H1 (cell line): Measurements from ENCODE around the gene FRMD4A. TPM values are rescaled to one million over a fixed set of nuclear protein-coding genes. Genes with fewer than 3 reads are reported as not detected.

Source experiments
- CTCF ChIA-PET: fragments of 300-600 bp; sonication (Branson Sonifier 250); formaldehyde crosslinking; loops from one replicate; lab custom pipeline; 2021; ENCODE audit not compliant: partially characterized antibody; lab: Charles Lee
- POLR2A ChIA-PET: fragments of 300-600 bp; sonication (Branson Sonifier 250); formaldehyde crosslinking; loops from one replicate; lab custom pipeline; 2021; ENCODE audit warnings: inconsistent platforms; ENCODE audit not compliant: partially characterized antibody; lab: Charles Lee
- DNase-seq, 2 experiments: peaks; one replicate each; pipeline versions ENCODE4 v3.0.0 to v3.0.0-alpha.2; 2010 to 2022; ENCODE audit warnings: low spot score in 2 of 2, low read depth in 1 of 2, mixed read lengths in 1 of 2
- FAIRE-seq: peaks from 2 replicates; lab custom pipeline; 2011; peaks lifted over from hg19 to GRCh38; lab: Jason Lieb, UNC
- H2AFZ ChIP-seq: 2 replicates; pipeline ENCODE4 v1.8.1; 2012; ENCODE audit warnings: low read length, inconsistent platforms
- H2AK5ac ChIP-seq: 2 replicates; pipeline ENCODE4 v1.6.1; 2013; ENCODE audit warnings: low read depth, low read length
- H2BK120ac ChIP-seq: replicated peaks from 2 replicates; pipeline ENCODE3; 2013; ENCODE audit warnings: low read depth, low read length, inconsistent platforms
- H2BK12ac ChIP-seq: 2 replicates; pipeline ENCODE4 v1.6.1; 2013; ENCODE audit warnings: low read depth, low read length
- H2BK15ac ChIP-seq: 2 replicates; pipeline ENCODE4 v1.6.1; 2013; ENCODE audit warnings: low read length
- H2BK20ac ChIP-seq: 2 replicates; pipeline ENCODE4 v1.6.1; 2013; ENCODE audit warnings: low read length
- H2BK5ac ChIP-seq: 2 replicates; pipeline ENCODE4 v1.6.1; 2013; ENCODE audit warnings: low read depth, low read length
- H3K14ac ChIP-seq: 2 replicates; pipeline ENCODE4 v1.6.1; 2013; ENCODE audit warnings: inconsistent platforms; ENCODE audit not compliant: insufficient read length
- H3K18ac ChIP-seq: 2 replicates; pipeline ENCODE4 v1.6.1; 2013; ENCODE audit warnings: low read length; ENCODE audit errors: extremely low read depth
- H3K23ac ChIP-seq: 2 replicates; pipeline ENCODE4 v1.6.1; 2013; ENCODE audit warnings: inconsistent platforms; ENCODE audit not compliant: insufficient read length
- H3K23me2 ChIP-seq: 2 replicates; pipeline ENCODE4 v1.6.1; 2013; ENCODE audit warnings: low read depth, low read length
- H3K27ac ChIP-seq: 2 replicates; pipeline ENCODE4 v1.6.1; 2011; ENCODE audit warnings: low read depth, low read length, inconsistent platforms
- H3K27me3 ChIP-seq, 4 experiments: replicated peaks in 1 of 4; 1 replicate in 1 of 4; 2 replicates in 3 of 4; pipeline versions ENCODE4 v1.6.1 to v1.8.1; 2011 to 2013; ENCODE audit warnings: low read length in 3 of 4, mild to moderate bottlenecking in 3 of 4, inconsistent platforms in 2 of 4, mixed read lengths in 2 of 4, moderate library complexity in 1 of 4; ENCODE audit not compliant: control insufficient read depth in 3 of 4, insufficient read depth in 3 of 4; ENCODE audit errors: extremely low read depth in 1 of 4
- H3K36me3 ChIP-seq, 4 experiments: 2 replicates each; pipeline versions ENCODE4 v1.6.1 to v1.8.1; 2011 to 2013; ENCODE audit warnings: mild to moderate bottlenecking in 4 of 4, low read length in 3 of 4, moderate library complexity in 2 of 4, control low read depth in 1 of 4, inconsistent platforms in 1 of 4; ENCODE audit not compliant: insufficient read depth in 4 of 4, control insufficient read depth in 2 of 4
- H3K4ac ChIP-seq: replicated peaks from 2 replicates; pipeline ENCODE3; 2013; ENCODE audit warnings: low read length, low read depth, mixed read lengths, inconsistent platforms; ENCODE audit not compliant: insufficient read length
- H3K4me1 ChIP-seq, 4 experiments: replicated peaks in 1 of 4; 1 replicate in 1 of 4; 2 replicates in 3 of 4; pipeline versions ENCODE4 v1.6.1 to v1.8.1; 2011 to 2013; ENCODE audit warnings: low read length in 3 of 4, inconsistent platforms in 2 of 4, mixed read lengths in 1 of 4; ENCODE audit not compliant: insufficient read depth in 4 of 4, control insufficient read depth in 3 of 4
- H3K4me2 ChIP-seq, 2 experiments: 2 replicates each; pipeline versions ENCODE4 v1.6.1 to v1.8.1; 2011 to 2013; ENCODE audit warnings: low read depth in 2 of 2, low read length in 2 of 2, control low read depth in 1 of 2, inconsistent platforms in 1 of 2, mild to moderate bottlenecking in 1 of 2; ENCODE audit not compliant: insufficient read depth in 1 of 2
- H3K4me3 ChIP-seq, 4 experiments: fragments of 200-600, 300-600 bp in 1 of 4; sonication (generic), shearing (Covaris generic), sonication (Bioruptor Twin) in 1 of 4; 2 replicates each; pipeline versions ENCODE4 v1.5.1 to v1.8.1; 2011 to 2016; ENCODE audit warnings: low read length in 4 of 4, low read depth in 3 of 4, control low read depth in 2 of 4, inconsistent platforms in 2 of 4, mild to moderate bottlenecking in 2 of 4, mixed read lengths in 1 of 4, moderate library complexity in 1 of 4; ENCODE audit not compliant: insufficient read depth in 2 of 4; ENCODE audit errors: extremely low read depth in 1 of 4
- H3K56ac ChIP-seq: replicated peaks from 2 replicates; pipeline ENCODE3; 2013; ENCODE audit warnings: low read depth, mild to moderate bottlenecking, mixed read lengths, low read length, inconsistent platforms; ENCODE audit not compliant: insufficient read length
- H3K79me1 ChIP-seq: 2 replicates; pipeline ENCODE4 v1.6.1; 2013; ENCODE audit warnings: low read depth, low read length, control low read depth
- H3K79me2 ChIP-seq, 2 experiments: 2 replicates each; pipeline versions ENCODE4 v1.6.1 to v1.8.1; 2012 to 2013; ENCODE audit warnings: low read length in 2 of 2, mild to moderate bottlenecking in 2 of 2, inconsistent platforms in 1 of 2; ENCODE audit not compliant: insufficient read depth in 2 of 2, control insufficient read depth in 1 of 2
- H3K9ac ChIP-seq, 4 experiments: replicated peaks in 1 of 4; 1 replicate in 1 of 4; 2 replicates in 3 of 4; pipeline versions ENCODE4 v1.6.1 to v1.8.1; 2011 to 2013; ENCODE audit warnings: low read depth in 3 of 4, low read length in 3 of 4, control low read depth in 2 of 4, mild to moderate bottlenecking in 2 of 4, moderate library complexity in 2 of 4, inconsistent platforms in 1 of 4; ENCODE audit errors: extremely low read depth in 1 of 4
- H3K9me3 ChIP-seq, 2 experiments: 2 replicates each; pipeline versions ENCODE4 v1.6.1 to v1.8.1; 2012 to 2013; ENCODE audit warnings: mild to moderate bottlenecking in 2 of 2, moderate library complexity in 2 of 2, control low read depth in 1 of 2, inconsistent platforms in 1 of 2, low read depth in 1 of 2, low read length in 1 of 2, mixed read lengths in 1 of 2; ENCODE audit not compliant: insufficient read depth in 2 of 2
- H4K20me1 ChIP-seq, 2 experiments: replicated peaks in 1 of 2; 2 replicates each; pipeline versions ENCODE3 to v1.8.1; 2011 to 2013; ENCODE audit warnings: inconsistent platforms in 2 of 2, low read length in 2 of 2, mild to moderate bottlenecking in 1 of 2; ENCODE audit not compliant: insufficient read depth in 2 of 2, control insufficient read depth in 1 of 2
- H4K5ac ChIP-seq: 2 replicates; pipeline ENCODE4 v1.6.1; 2013; ENCODE audit warnings: low read length, low read depth, mixed read lengths, inconsistent platforms; ENCODE audit not compliant: insufficient read length
- H4K8ac ChIP-seq: 2 replicates; pipeline ENCODE4 v1.8.0; 2013; ENCODE audit warnings: mild to moderate bottlenecking, moderate library complexity, low read length, inconsistent platforms; ENCODE audit not compliant: insufficient read depth; ENCODE audit errors: extremely low read depth
- H4K91ac ChIP-seq: replicated peaks from 2 replicates; pipeline ENCODE3; 2013; ENCODE audit warnings: low read length, mixed read lengths, inconsistent platforms; ENCODE audit not compliant: insufficient read length
- CREB1 ChIP-seq: IDR thresholded peaks from 2 replicates; pipeline ENCODE4 v1.6.1; 2012; ENCODE audit warnings: inconsistent platforms
- CTBP2 ChIP-seq: IDR thresholded peaks from 2 replicates; pipeline ENCODE4 v1.7.0; 2011; ENCODE audit warnings: borderline replicate concordance, mild to moderate bottlenecking, moderate library complexity, mixed read lengths, low read length; ENCODE audit not compliant: insufficient read depth, insufficient read length
- EGR1 ChIP-seq: IDR thresholded peaks from 2 replicates; pipeline ENCODE4 v1.6.1; 2011; ENCODE audit warnings: low read depth, low read length, borderline replicate concordance
- HDAC2 ChIP-seq, 2 experiments: fragments of 300-600 bp in 1 of 2; sonication (generic) in 1 of 2; IDR thresholded peaks; 2 replicates each; pipeline ENCODE4 v1.6.1; 2011 to 2012; ENCODE audit warnings: low read depth in 2 of 2, low read length in 2 of 2, mild to moderate bottlenecking in 2 of 2, moderate library complexity in 2 of 2, borderline replicate concordance in 1 of 2, inconsistent platforms in 1 of 2
- HDAC6 ChIP-seq: IDR thresholded peaks from one replicate; pipeline ENCODE4 v1.7.1; 2012; ENCODE audit warnings: low read depth, mild to moderate bottlenecking, inconsistent platforms, low read length, moderate library complexity
- KDM4A ChIP-seq: IDR thresholded peaks from one replicate; pipeline ENCODE4 v1.7.1; 2012; ENCODE audit warnings: low read depth, mild to moderate bottlenecking, moderate library complexity, low read length, inconsistent platforms; ENCODE audit not compliant: severe bottlenecking
- KDM5A ChIP-seq: fragments of 200-600 bp; IDR thresholded peaks from 2 replicates; pipeline ENCODE4 v1.7.1; 2012; ENCODE audit warnings: mild to moderate bottlenecking, low read length, inconsistent platforms, mixed read lengths
- RBBP5 ChIP-seq: IDR thresholded peaks from 2 replicates; pipeline ENCODE4 v1.7.1; 2012; ENCODE audit warnings: low read depth, mild to moderate bottlenecking, inconsistent platforms, low read length, moderate library complexity, borderline replicate concordance
- SAP30 ChIP-seq: fragments of 300-600 bp; sonication (generic); IDR thresholded peaks from 2 replicates; pipeline ENCODE4 v1.7.1; 2012; ENCODE audit warnings: low read length, moderate library complexity, mild to moderate bottlenecking, inconsistent platforms; ENCODE audit not compliant: insufficient read depth, insufficient replicate concordance
- SIX5 ChIP-seq: IDR thresholded peaks from 2 replicates; pipeline ENCODE4 v1.6.1; 2011; ENCODE audit warnings: mild to moderate bottlenecking, low read depth, low read length
- SP1 ChIP-seq: IDR thresholded peaks from 2 replicates; pipeline ENCODE4 v1.6.1; 2011; ENCODE audit warnings: low read depth, low read length
- SP2 ChIP-seq: IDR thresholded peaks from 2 replicates; pipeline ENCODE4 v1.6.1; 2012; ENCODE audit warnings: mild to moderate bottlenecking, low read length, inconsistent platforms
- SUZ12 ChIP-seq: fragments of 200-600 bp; sonication (generic); IDR thresholded peaks from 2 replicates; pipeline ENCODE4 v1.6.1; 2012; ENCODE audit warnings: mild to moderate bottlenecking, inconsistent platforms, low read length, moderate library complexity, mixed read lengths
- TAF7 ChIP-seq: optimal IDR thresholded peaks from 2 replicates; pipeline ENCODE3; 2011; ENCODE audit warnings: low read depth, mild to moderate bottlenecking, inconsistent platforms, low read length, moderate library complexity, borderline replicate concordance
- TEAD4 ChIP-seq: IDR thresholded peaks from 2 replicates; pipeline ENCODE4 v1.6.1; 2012; ENCODE audit warnings: low read depth, low read length, inconsistent platforms, mixed read lengths
- polyA plus RNA-seq, 7 experiments: library from polyadenylated mRNA; depleted of rRNA in 3 of 7; stranded (reverse) in 5 of 7; unstranded in 2 of 7; fragments of >200 nt in 5 of 7; fragments of 200-250 nt in 2 of 7; gene quantifications; 1 replicate in 5 of 7; 2 replicates in 1 of 7; 4 replicates in 1 of 7; pipeline versions ENCODE4 v1.2.1 to v1.2.3, GENCODE V29; 2011 to 2013; ENCODE audit warnings: missing spikeins in 2 of 7, mixed read lengths in 2 of 7
- total RNA-seq: library from RNA; stranded (reverse); fragmentation: NEBNext Ultra II Directional; extraction: Animal tissue kit (Norgen Biotek cat#: 25700); gene quantifications from 2 replicates; pipeline ENCODE4 v1.2.1, GENCODE V29; 2021

FRMD4A gene
- total and polyA plus RNA-seq, 2 of the 8 experiments (the other 6 are each of a cell fraction or from before 2014, with no cell fraction given), result 38.6 to 39.6 TPM

DNA sequence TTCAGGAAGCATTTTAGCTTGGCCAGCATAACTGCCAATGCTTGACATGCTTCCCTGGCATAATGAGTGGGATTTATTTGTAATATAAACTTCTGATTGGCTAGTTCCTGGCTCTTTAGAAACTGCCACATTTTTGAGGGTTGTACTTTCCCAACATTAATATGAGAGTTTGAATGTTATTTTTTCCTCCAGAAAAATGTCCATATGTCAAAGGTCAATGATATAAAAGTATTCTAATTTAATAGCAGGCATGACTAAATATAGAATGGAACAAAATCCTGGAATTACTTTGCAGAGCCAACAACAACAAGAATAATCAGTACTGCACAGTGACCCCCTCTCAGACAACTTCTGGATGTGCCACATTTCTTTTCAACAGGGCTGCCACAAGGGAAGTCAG lies 391.3 kb downstream of the FRMD4A start:
- Histone ChIP-seq H3K23me2 (no peaks in the 10 kb centered on the region), H4K5ac (no peak overlapping the region), H3K9ac (no peak overlapping the region), H2BK12ac (no peak overlapping the region), H3K27ac (no peak overlapping the region), H2BK20ac (no peak overlapping the region), H2BK120ac (no peak overlapping the region), H3K27me3 (no peaks in the 10 kb centered on the region), H2AFZ (no peak overlapping the region), H3K4me2 (no peak overlapping the region), H3K56ac (no peak overlapping the region), H3K4ac (no peak overlapping the region), H4K20me1 (no peaks in the 10 kb centered on the region), H3K36me3 (no peaks in the 10 kb centered on the region), H4K8ac (no peak overlapping the region), H3K4me3 (no peak overlapping the region), H2BK5ac (no peak overlapping the region), H4K91ac (no peak overlapping the region), H3K23ac (no peak overlapping the region), H3K4me1 (peaks cover 0 to 10% (median 3%) of the 10 kb centered on the region in 4 experiments; a peak in 3 of 7 replicates), H3K18ac (no peak overlapping the region), H3K79me1 (no peaks in the 10 kb centered on the region), H3K14ac (no peak overlapping the region), H3K79me2 (no peaks in the 10 kb centered on the region), H2BK15ac (no peak overlapping the region), H2AK5ac (no peak overlapping the region), H3K9me3 (no peaks in the 10 kb centered on the region)
- DNase-seq, result no peak
- no peak for FAIRE-seq
- TF ChIP-seq SAP30, result no peak
- no peak for TF ChIP-seq HDAC2 (IDR thresholded peaks at IDR 0.05; ENCODE audit: borderline replicate concordance in 1 of 2, low read depth in 2 of 2, low read length in 2 of 2)
- TF ChIP-seq TAF7, result no peak
- TF ChIP-seq RBBP5, result no peak
- TF ChIP-seq KDM4A, result no peak
- no peak for TF ChIP-seq SP2
- no peak for TF ChIP-seq SIX5
- TF ChIP-seq SUZ12, result no peak
- TF ChIP-seq KDM5A, result no peak
- no peak for TF ChIP-seq CREB1
- TF ChIP-seq SP1, result no peak
- TF ChIP-seq TEAD4, result no peak
- TF ChIP-seq CTBP2, result no peak
- TF ChIP-seq HDAC6, result no peak
- no peak for TF ChIP-seq EGR1
- ChIA-PET POLR2A (no interaction called here), CTCF (interaction anchor here (1.2 kb wide), 1 partner anchor 93 kb away, joined by 3 read pairs; no protein-coding TSS in a partner anchor)
